Activated CD4-positive, alpha-beta T cell treated with anti-CD3 and anti-CD28 coated beads for 36 hours (primary cell): Measurements from ENCODE around the gene SSX2IP. TPM values are rescaled to one million over a fixed set of nuclear protein-coding genes. Genes with fewer than 3 reads are reported as not detected.
"Not testable (repeated sequence)": the region's sequence is repeated elsewhere in the genome, so short reads cannot be mapped to it uniquely, and the experiment has no call there.

ENCODE experiments used
- ATAC-seq: fragments of 200-7000 bp; cut with Tn5 transposase; one replicate; pipeline ENCODE4 v1.10.0; 2021; ENCODE audit warnings: mild to moderate bottlenecking, moderate library complexity
- CTCF ChIA-PET: fragments of 350-600 bp; sonication (Branson Sonifier 250); formaldehyde crosslinking; loops from one replicate; lab custom pipeline; 2021; ENCODE audit warnings: antibody characterized with exemption; lab: Charles Lee
- POLR2A ChIA-PET: fragments of 350-600 bp; sonication (Branson Sonifier 250); formaldehyde crosslinking; loops from one replicate; lab custom pipeline; 2021; ENCODE audit warnings: antibody characterized with exemption, inconsistent platforms; lab: Charles Lee
- DNase-seq: peaks from one replicate; pipeline ENCODE4 v3.0.0-alpha.2; 2020
- H3K27ac Mint-ChIP-seq: one replicate; pipeline ENCODE4 v1.8.0; 2021; ENCODE audit warnings: mixed read lengths
- H3K27me3 Mint-ChIP-seq: one replicate; pipeline ENCODE4 v1.8.0; 2021; ENCODE audit warnings: mixed read lengths
- H3K36me3 Mint-ChIP-seq: one replicate; pipeline ENCODE4 v1.8.0; 2021; ENCODE audit warnings: low read depth, mixed read lengths
- H3K4me1 Mint-ChIP-seq: one replicate; pipeline ENCODE4 v1.8.0; 2021; ENCODE audit warnings: mixed read lengths
- H3K4me3 Mint-ChIP-seq: one replicate; pipeline ENCODE4 v1.8.0; 2021; ENCODE audit warnings: mild to moderate bottlenecking, moderate library complexity, mixed read lengths
- H3K9me3 Mint-ChIP-seq: one replicate; pipeline ENCODE4 v1.8.0; 2021; ENCODE audit warnings: low read depth, mixed read lengths
- intact Hi-C, 2 experiments: fragments of 100-400 bp; cut with DNase I in 1 of 2; cut with micrococcal nuclease in 1 of 2; formaldehyde crosslinking; loops; one replicate each; pipeline versions ENCODE4 v1.14.2 to v1.15.1; 2022 to 2024; cut with DNase I, micrococcal nuclease
- total RNA-seq, 2 experiments: library from RNA; stranded (reverse); gene quantifications; one replicate each; pipeline ENCODE4 v1.2.3, GENCODE V29; 2021

Gene SSX2IP, protein sequence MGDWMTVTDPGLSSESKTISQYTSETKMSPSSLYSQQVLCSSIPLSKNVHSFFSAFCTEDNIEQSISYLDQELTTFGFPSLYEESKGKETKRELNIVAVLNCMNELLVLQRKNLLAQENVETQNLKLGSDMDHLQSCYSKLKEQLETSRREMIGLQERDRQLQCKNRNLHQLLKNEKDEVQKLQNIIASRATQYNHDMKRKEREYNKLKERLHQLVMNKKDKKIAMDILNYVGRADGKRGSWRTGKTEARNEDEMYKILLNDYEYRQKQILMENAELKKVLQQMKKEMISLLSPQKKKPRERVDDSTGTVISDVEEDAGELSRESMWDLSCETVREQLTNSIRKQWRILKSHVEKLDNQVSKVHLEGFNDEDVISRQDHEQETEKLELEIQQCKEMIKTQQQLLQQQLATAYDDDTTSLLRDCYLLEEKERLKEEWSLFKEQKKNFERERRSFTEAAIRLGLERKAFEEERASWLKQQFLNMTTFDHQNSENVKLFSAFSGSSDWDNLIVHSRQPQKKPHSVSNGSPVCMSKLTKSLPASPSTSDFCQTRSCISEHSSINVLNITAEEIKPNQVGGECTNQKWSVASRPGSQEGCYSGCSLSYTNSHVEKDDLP
- total RNA-seq, result 10 to 100 TPM; 10.3 to 12.3 TPM

DNA sequence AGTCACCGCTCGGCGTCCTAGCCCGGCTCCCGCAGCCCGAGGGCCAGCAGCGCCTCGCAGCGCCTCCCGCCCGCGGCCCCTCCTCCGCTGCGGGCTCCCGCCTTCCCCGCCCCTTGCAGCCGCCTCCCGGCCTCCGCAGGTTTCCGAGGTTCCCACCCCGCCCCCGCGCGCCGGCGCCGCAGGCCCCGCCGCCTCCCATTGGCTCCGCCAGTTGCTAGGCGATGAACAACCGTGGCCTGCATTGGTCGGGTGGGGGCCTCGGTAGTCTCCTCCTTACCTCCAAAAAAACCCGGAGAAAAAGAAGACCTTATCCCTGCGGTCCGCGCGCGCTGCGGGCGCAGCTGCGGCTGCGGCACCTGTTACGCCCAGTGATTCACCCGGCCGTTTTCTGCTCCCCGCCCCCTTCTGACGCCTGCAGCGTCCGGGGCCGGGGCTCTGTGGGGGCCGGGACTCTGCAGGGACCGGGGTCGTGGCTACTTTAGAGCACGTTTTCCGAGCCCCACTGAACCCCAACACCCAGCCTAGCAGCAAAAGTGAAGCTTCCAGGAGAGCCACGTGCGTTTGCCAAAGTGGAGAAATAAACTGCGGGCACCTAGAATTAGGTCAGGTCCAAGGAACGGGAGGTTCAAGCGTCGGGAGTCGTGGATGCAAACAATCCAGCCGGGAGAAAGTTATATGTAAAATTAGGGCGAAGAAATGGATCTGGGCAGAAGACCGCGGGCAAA, at the start of gene SSX2IP:
TSS of gene SSX2IP (minus strand) at position 65 of the 725 bp plus-strand sequence. CDS start 19,242 bp downstream, outside the sequence.
- ATAC-seq, result peak; percentile 89
- Mint-ChIP-seq H3K9me3 (no peaks in the 10 kb centered on the region), H3K4me1 (peaks cover 57% of the 10 kb centered on the region), H3K27ac (peak within 1 kb of the TSS; percentile 85), H3K36me3 (no peaks in the 10 kb centered on the region), H3K27me3 (no peaks in the 10 kb centered on the region), H3K4me3 (peak within 1 kb of the TSS; percentile 91)
- ChIA-PET CTCF (interaction anchor here (1.6 to 4.3 kb wide), 2 partner anchors 33 to 63 kb away, joined by 3 to 17 read pairs; no protein-coding TSS in a partner anchor), POLR2A (no interaction called here)
- DNase-seq, result peak; percentile 99
- intact Hi-C loops, result loop anchor here (1.0 to 5.0 kb wide), 14 partner anchors 68 to 613 kb away; partner anchors contain the start of genes BCL10 (in 2 of the 2), CTBS (in 2 of the 2), GNG5 (in 2 of the 2) and SPATA1 (in 2 of the 2)

DNA sequence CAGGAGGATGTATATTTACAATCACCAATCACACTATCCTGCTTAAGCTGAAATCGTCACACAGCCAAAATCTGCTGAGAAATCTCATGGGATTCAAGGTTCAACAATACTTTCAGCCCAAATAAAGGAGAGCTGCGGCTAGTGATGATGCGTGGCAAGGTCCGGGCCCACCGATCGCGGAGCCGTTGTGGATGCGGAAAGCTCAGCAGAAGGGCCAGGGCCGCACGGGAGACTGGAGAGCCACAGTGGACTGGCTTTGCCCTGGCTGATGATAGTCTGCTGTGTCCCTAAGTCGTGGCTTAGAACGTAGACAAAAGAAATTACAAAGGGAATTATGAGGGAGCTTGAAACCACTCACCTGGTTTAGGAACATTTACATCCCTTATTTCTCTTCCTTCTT, 48.0 kb upstream of the SSX2IP start:
- intact Hi-C loops, result no loop called here
- ChIA-PET CTCF (interaction anchor here (1.6 to 4.1 kb wide), 2 partner anchors 14 to 16 kb away, joined by 6 to 28 read pairs; no protein-coding TSS in a partner anchor), POLR2A (no interaction called here)
- peaks cover 9% of the 10 kb centered on the region for H3K4me1 Mint-ChIP-seq
- DNase-seq, result no peak
- no peaks in the 10 kb centered on the region for H3K36me3 Mint-ChIP-seq
- ATAC-seq, result no peak
- no peaks in the 10 kb centered on the region for H3K9me3 Mint-ChIP-seq
- H3K27me3 Mint-ChIP-seq, result peaks cover 9% of the 10 kb centered on the region
- no peak overlapping the region for H3K27ac Mint-ChIP-seq
- H3K4me3 Mint-ChIP-seq, result no peak overlapping the region

DNA sequence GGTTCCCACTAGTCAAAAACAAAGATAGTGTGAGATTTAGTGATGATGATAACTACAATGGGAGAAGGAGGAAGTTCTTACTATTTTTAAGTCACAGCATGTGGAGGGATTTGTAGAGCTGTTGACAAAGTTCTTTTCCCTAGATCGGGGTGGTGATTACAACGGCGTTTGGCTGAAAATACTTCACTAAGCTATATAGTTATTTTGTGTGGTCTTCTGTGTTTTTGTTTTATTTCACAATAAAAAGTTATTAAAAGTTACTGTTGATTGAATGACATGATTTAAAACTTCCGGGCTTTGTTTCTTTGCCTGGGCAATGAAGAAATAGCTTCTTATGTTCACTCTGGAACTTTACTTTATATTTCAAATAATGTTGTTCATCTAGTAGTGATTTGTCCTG, 47.3 kb upstream of the SSX2IP start:
- ChIA-PET CTCF (interaction anchor here (0.7 to 4.1 kb wide), 3 partner anchors 13 to 615 kb away, joined by 3 to 28 read pairs (median 6); no protein-coding TSS in a partner anchor), POLR2A (no interaction called here)
- peaks cover 4% of the 10 kb centered on the region for H3K4me1 Mint-ChIP-seq
- H3K4me3 Mint-ChIP-seq, result no peak overlapping the region
- DNase-seq (no peak), ATAC-seq (no peak)
- no peaks in the 10 kb centered on the region for H3K9me3 Mint-ChIP-seq
- H3K27me3 Mint-ChIP-seq, result peaks cover 9% of the 10 kb centered on the region
- H3K27ac Mint-ChIP-seq, result no peak overlapping the region
- no peaks in the 10 kb centered on the region for H3K36me3 Mint-ChIP-seq
- intact Hi-C loops, result no loop called here

DNA sequence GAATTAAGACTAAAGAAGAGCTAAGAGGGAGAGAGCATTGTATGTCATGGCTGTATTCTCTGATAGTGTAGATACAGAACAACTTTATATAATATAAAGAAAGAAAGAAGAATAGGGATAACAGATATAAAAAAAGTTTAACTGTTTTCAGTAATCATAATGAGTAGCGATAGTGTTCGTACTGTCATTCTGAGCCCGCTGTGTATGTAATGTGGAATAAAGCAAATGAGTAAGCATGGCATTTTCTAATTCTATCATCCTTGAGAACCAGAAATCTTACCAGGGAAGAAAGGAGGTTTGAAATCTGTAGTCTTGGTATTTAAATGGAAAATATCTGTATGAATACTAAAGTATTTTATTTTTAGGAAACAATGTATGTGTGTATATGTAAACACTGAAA, 46.7 kb upstream of the SSX2IP start:
- no peaks in the 10 kb centered on the region for H3K9me3 Mint-ChIP-seq
- no peak overlapping the region for H3K4me3 Mint-ChIP-seq
- no peak for DNase-seq
- peaks cover 11% of the 10 kb centered on the region for H3K27me3 Mint-ChIP-seq
- intact Hi-C loops, result no loop called here
- ChIA-PET CTCF (interaction anchor here (0.7 to 4.1 kb wide), 4 partner anchors 11 to 614 kb away, joined by 3 to 28 read pairs (median 3); no protein-coding TSS in a partner anchor), POLR2A (interaction anchor here (1.2 kb wide), 1 partner anchor 16 kb away, joined by 3 read pairs; no protein-coding TSS in a partner anchor)
- H3K36me3 Mint-ChIP-seq, result no peaks in the 10 kb centered on the region
- peak; percentile 30 for ATAC-seq
- no peaks in the 10 kb centered on the region for H3K4me1 Mint-ChIP-seq
- no peak overlapping the region for H3K27ac Mint-ChIP-seq

DNA sequence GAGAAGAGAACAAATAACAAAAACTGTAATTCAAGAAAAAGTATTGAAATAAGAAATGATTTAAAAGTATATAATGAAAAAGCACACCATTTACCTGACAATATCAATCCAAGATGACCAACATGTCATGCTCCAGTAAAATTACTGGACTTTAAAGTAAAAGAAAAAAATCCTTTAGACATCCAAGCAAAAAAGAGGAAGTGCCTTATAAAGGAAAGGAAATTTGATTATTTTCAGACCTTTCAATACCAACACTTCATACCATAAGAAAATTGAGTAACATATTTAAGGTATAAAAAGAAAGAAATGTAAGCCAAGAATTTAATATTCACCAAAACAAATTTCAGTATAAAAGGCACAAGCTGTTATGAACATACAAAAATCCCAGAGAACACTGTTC, 46.2 kb upstream of the SSX2IP start:
- ChIA-PET POLR2A (interaction anchor here (1.2 kb wide), 1 partner anchor 16 kb away, joined by 3 read pairs; no protein-coding TSS in a partner anchor), CTCF (interaction anchor here (0.6 to 4.1 kb wide), 5 partner anchors 12 to 685 kb away, joined by 3 to 28 read pairs (median 3); no protein-coding TSS in a partner anchor)
- ATAC-seq, result no peak
- Mint-ChIP-seq H3K36me3 (no peaks in the 10 kb centered on the region), H3K27ac (no peak overlapping the region), H3K9me3 (no peaks in the 10 kb centered on the region), H3K4me3 (no peak overlapping the region), H3K4me1 (no peaks in the 10 kb centered on the region), H3K27me3 (peaks cover 14% of the 10 kb centered on the region)
- intact Hi-C loops, result no loop called here
- DNase-seq, result no peak

DNA sequence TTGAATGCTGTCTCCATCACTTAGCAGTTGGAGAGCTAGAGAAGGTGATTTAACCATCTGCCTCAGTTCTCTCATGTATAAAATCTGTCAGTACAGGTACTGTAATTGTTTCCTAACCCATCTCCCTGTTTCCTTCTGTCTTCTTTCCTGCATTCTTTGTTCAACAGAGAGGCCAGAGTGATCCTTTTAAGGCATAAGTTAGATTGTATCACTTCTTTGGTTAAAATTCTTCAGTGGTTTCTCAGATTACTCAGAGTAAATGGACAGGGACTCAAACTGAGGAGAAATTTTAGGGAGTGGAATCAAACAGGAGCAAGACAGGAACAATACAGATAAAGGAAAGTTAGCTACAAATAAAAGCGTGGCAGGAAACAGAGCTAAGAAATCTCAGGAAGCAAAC, 45.2 kb upstream of the SSX2IP start:
- DNase-seq, result no peak
- ChIA-PET CTCF (interaction anchor here (1.1 to 4.1 kb wide), 4 partner anchors 11 to 297 kb away, joined by 3 to 28 read pairs (median 6); no protein-coding TSS in a partner anchor), POLR2A (interaction anchor here (0.6 to 0.9 kb wide), 2 partner anchors 18 to 22 kb away, joined by 3 read pairs; no protein-coding TSS in a partner anchor)
- H3K4me1 Mint-ChIP-seq, result no peaks in the 10 kb centered on the region
- intact Hi-C loops, result no loop called here
- no peaks in the 10 kb centered on the region for H3K36me3 Mint-ChIP-seq
- H3K4me3 Mint-ChIP-seq, result no peak overlapping the region
- no peak overlapping the region for H3K27ac Mint-ChIP-seq
- no peaks in the 10 kb centered on the region for H3K9me3 Mint-ChIP-seq
- H3K27me3 Mint-ChIP-seq, result peaks cover 22% of the 10 kb centered on the region
- ATAC-seq, result no peak

DNA sequence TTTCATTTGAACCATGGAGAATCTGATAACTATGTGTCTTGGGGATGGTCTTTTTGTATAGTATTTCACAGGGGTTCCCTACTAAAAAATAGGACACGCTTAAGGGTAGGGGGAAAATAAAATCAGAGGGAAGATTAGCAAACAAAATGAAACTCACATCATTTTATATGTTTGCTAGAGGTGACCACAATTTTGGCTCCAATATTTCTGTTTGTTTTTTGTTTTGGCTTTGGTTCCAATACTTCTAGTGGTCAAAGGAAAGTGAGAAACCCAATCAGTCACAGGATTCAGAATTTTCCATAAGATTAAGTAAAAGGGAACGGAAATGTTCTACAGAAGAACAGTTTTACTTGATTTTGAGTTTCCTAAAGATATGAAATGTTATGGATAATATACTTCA, 42.3 kb upstream of the SSX2IP start:
- Mint-ChIP-seq H3K27ac (no peak overlapping the region), H3K4me3 (no peak overlapping the region), H3K27me3 (peaks cover 25% of the 10 kb centered on the region), H3K9me3 (no peaks in the 10 kb centered on the region), H3K36me3 (no peaks in the 10 kb centered on the region), H3K4me1 (no peaks in the 10 kb centered on the region)
- ChIA-PET POLR2A (no interaction called here), CTCF (interaction anchor here (0.6 kb wide), 1 partner anchor 170 kb away, joined by 3 read pairs; no protein-coding TSS in a partner anchor)
- no peak for ATAC-seq
- no peak for DNase-seq
- intact Hi-C loops, result no loop called here

DNA sequence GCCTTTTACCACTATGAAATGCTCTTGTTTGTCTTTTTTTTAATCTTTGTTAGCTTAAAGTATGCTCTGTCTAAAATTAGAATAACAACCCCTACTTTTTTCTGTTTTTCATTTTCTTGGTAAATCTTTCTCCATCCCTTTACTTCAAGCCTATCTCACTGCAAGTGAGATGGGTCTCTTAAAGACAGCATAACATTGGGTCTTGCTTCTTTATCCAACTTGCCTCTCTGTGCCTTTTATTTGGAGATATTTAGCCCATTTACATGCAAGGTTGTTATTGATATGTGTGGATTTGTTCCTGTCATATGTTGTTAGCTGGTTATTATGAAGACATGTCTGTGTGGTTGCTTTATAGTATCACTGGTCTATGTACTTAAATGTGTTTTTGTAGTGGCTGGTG, 41.3 kb upstream of the SSX2IP start:
- Mint-ChIP-seq H3K36me3 (no peaks in the 10 kb centered on the region), H3K27ac (no peak overlapping the region), H3K4me3 (no peak overlapping the region), H3K9me3 (no peaks in the 10 kb centered on the region), H3K4me1 (no peaks in the 10 kb centered on the region), H3K27me3 (peaks cover 23% of the 10 kb centered on the region)
- ChIA-PET CTCF (interaction anchor here (0.6 kb wide), 1 partner anchor 213 kb away, joined by 3 read pairs; no protein-coding TSS in a partner anchor), POLR2A (no interaction called here)
- ATAC-seq (no peak), DNase-seq (no peak)
- intact Hi-C loops, result no loop called here

DNA sequence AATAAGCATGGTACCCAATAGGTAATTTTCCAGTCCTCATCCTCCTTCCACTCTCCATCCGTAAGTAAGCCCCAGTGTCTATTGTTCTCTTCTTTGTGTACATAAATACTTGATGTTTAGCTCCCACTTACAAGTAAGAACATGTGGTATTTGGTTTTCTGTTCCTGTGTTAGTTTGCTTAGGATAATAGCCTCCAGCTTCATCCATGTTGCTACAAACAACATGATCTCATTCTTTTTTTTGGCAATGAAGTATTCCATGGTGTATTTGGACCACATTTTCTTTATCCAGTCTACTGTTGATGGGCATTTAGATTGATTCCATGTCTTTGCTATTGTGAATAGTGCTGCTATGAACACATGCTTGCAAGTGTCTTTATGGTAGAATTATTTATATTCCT, 37.5 kb upstream of the SSX2IP start:
- CTCF ChIA-PET, result interaction anchor here (0.6 kb wide), 1 partner anchor 337 kb away, joined by 3 read pairs; no protein-coding TSS in a partner anchor
- H3K36me3 Mint-ChIP-seq, DNase-seq, H3K4me3 Mint-ChIP-seq, intact Hi-C loops, H3K27ac Mint-ChIP-seq, H3K9me3 Mint-ChIP-seq, ATAC-seq, H3K4me1 Mint-ChIP-seq, POLR2A ChIA-PET: not testable (repeated sequence)
- H3K27me3 Mint-ChIP-seq, result peaks cover 16% of the 10 kb centered on the region

DNA sequence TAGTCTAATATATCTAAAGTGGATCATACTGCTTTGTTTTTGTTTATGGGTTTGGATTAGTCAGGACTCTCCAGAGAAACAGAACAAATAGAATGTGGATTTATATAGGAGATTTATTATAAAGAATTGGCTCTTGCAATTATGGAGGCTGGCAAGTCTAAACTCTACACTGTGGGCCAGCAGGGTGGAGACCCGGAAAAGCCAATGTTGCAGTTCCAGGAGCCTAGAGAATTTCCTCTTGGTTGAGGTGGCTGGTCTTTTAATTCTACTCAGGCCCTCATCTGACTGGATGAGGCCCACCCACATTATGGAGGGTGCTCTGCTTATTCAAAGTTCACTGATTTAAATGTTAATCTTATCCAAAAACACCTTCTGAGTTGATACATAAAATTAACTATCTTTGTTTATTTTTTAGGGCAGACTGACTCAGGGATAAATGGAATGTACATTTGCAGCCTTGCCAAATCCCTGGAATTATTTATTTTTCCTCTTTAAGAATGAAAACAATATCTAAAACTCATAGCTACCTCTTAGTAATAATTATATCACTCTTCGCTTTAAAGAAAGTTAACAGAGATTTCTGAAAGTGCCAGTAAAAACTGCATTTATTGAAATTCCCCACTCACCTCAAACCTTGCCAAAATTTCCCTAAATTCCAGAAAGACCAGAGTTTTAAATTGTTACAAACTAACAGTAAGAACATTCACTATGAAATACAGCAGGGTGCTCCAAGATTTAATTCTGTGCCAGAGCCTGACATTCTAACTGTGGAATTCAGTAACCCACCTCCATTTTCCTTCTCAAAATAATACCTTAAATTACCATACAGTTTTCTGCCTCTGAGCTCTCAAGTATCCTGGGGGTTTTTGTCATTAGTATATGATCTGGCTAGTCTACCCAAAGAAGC, 36.6 kb upstream of the SSX2IP start:
- ChIA-PET CTCF (no interaction called here), POLR2A (no interaction called here)
- peaks cover 2% of the 10 kb centered on the region for H3K4me1 Mint-ChIP-seq
- no peak overlapping the region for H3K4me3 Mint-ChIP-seq
- H3K36me3 Mint-ChIP-seq, result no peaks in the 10 kb centered on the region
- H3K27ac Mint-ChIP-seq, result no peak overlapping the region
- ATAC-seq (no peak), DNase-seq (no peak)
- H3K9me3 Mint-ChIP-seq, result no peaks in the 10 kb centered on the region
- H3K27me3 Mint-ChIP-seq, result peaks cover 14% of the 10 kb centered on the region
- intact Hi-C loops, result no loop called here
